ENCODE data around the gene TAMM41.
"Not testable (repeated sequence)": the region's sequence is repeated elsewhere in the genome, so short reads cannot be mapped to it uniquely, and the experiment has no call there.

TAMM41 gene

GRCh38 chr3:11757929-11758328, 88.8 kb downstream of the TAMM41 start:
- no peak for DNase-seq

GRCh38 chr3:11757441-11757875, 89.2 kb downstream of the TAMM41 start:
- no peak for DNase-seq

GRCh38 chr3:11755276-11755675, 91.4 kb downstream of the TAMM41 start:
- DNase-seq, result no peak

- not testable (repeated sequence) for DNase-seq
Observed at GRCh38 chr3:11752254-11752653, 94.4 kb downstream of the TAMM41 start.

GRCh38 chr3:11748306-11748705, 98.4 kb downstream of the TAMM41 start:
- not testable (repeated sequence) for DNase-seq

All from effector CD8-positive, alpha-beta T cell (primary cell).